ENCODE measurements around the gene HOXD12.

Gene HOXD12

DNA sequence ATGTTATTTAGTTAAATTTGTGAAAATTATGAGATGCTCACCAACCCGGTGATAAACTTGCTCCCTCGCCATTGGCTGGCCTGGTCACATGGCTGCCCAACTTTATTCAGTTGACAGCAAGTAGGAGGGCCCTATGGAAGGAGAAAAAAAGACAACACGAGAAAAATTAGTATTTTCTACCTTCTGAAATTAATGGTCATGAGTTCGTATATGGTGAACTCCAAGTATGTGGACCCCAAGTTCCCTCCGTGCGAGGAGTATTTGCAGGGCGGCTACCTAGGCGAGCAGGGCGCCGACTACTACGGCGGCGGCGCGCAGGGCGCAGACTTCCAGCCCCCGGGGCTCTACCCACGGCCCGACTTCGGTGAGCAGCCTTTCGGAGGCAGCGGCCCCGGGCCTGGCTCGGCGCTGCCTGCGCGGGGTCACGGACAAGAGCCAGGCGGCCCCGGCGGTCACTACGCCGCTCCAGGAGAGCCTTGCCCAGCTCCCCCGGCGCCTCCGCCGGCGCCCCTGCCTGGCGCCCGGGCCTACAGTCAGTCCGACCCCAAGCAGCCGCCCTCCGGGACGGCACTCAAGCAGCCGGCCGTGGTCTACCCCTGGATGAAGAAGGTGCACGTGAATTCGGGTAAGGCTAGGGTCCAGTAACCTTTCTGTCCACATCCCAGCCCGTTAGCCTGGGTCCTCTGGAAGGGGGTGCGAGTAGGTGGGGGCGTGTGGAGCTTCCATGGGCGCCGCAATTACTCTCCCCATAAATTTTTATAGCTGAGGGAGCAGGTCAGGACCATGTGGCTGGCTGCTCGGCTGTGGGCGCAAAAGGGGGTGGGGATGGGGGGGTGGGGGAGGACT lies 52.1 kb downstream of the HOXD12 start, which contains the start of gene HOXD4:
HOXD4 (plus strand) TSS at position 109 of the 846 bp plus-strand sequence; CDS start at position 193, 84 bp downstream.
- no peak for DNase-seq
